ENCODE data around the gene PACS1.

The PACS1 gene

GRCh38 chr11:66104057-66104638 lies 34.1 kb downstream of the PACS1 start:
- no peak for DNase-seq
- H4K8ac ChIP-seq (ENCODE audit: low read depth, low read length) = no peak overlapping the region
- no peak overlapping the region for H3K23ac ChIP-seq (ENCODE audit: low read length)
- no peak overlapping the region for H3K4ac ChIP-seq (ENCODE audit: low read depth, low read length)
- peaks cover 9% of the 10 kb centered on the region for H3K4me1 ChIP-seq (ENCODE audit: control insufficient read depth, low read depth, low read length)
- no peak overlapping the region for H4K5ac ChIP-seq (ENCODE audit: low read length)
- H3K79me2 ChIP-seq (ENCODE audit: control insufficient read depth, insufficient read depth, low read length) = peaks cover 3% of the 10 kb centered on the region
- H2BK120ac ChIP-seq (ENCODE audit: low read depth, low read length) = no peak overlapping the region
- WGBS (ENCODE audit: extremely low coverage, insufficient coverage, low lambda C conversion rate) = no CpG with 5 or more reads among the region's 4 CpGs
- H3K9ac ChIP-seq (ENCODE audit: low read length) = no peak overlapping the region
- H3K4me3 ChIP-seq (ENCODE audit: low read length) = no peak overlapping the region
- H3K27me3 ChIP-seq (ENCODE audit: insufficient read depth, low read length, poor library complexity) = no peaks in the 10 kb centered on the region
- H2BK15ac ChIP-seq (replicated peaks; ENCODE audit: low read depth) = no peak overlapping the region
- H3K36me3 ChIP-seq (ENCODE audit: control insufficient read depth, insufficient read depth, low read length) = no peaks in the 10 kb centered on the region
- no peak overlapping the region for H3K56ac ChIP-seq (ENCODE audit: low read length)
- no peak overlapping the region for H3K4me2 ChIP-seq (ENCODE audit: low read length)
- no peak overlapping the region for H3K27ac ChIP-seq (ENCODE audit: low read depth, low read length)
- no peak overlapping the region for H3K18ac ChIP-seq (ENCODE audit: low read length)
- H3K79me1 ChIP-seq (ENCODE audit: low read length) = peaks cover 14% of the 10 kb centered on the region
- no peak overlapping the region for H2BK5ac ChIP-seq (ENCODE audit: low read length)
- no peak overlapping the region for H2AK5ac ChIP-seq (ENCODE audit: low read length)

DNA sequence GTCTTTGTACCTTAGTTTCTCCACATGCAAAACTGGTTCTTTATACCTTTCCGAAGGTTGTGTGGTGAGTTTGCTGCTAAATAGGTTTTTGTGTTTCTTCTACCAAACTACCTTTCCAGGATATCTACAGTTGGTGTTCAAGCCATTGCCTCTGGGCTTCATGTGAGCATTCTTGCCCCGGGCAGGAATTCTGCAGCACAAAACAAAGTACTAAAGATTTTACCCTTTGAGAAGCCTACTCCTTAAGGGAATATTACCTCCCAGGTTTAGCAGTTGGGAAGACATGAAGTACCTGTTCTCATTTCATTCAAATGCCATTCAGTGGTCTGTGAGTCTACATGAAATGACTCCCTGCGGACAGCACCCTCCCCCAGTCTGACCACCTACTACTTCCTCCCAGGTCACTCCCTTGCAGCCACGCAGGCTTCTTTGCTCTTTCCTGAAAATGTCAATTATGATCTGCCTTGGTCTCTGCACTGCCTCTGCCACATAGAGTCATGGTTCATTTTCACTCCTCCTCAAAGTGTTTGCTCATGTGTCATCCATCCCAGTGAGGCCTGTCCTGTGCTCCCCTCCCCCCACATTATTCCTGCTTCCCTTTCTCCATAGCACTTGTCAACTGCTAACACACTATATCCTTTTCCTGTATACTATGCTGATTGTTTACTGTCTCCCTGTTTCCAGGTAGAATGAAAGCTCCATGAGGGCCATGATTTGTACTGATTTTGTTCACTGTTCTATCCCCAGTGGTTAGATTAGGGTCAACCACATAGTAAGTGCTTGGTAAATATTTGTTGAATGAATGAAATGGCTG lies 36.9 kb downstream of the PACS1 start:
- Histone ChIP-seq H3K4me1 (ENCODE audit: control insufficient read depth, low read depth, low read length) (peaks cover 11% of the 10 kb centered on the region), H3K56ac (ENCODE audit: low read length) (peak overlapping the region; percentile 18), H2BK15ac (replicated peaks; ENCODE audit: low read depth) (no peak overlapping the region), H3K27me3 (ENCODE audit: insufficient read depth, low read length, poor library complexity) (no peaks in the 10 kb centered on the region), H4K8ac (ENCODE audit: low read depth, low read length) (no peak overlapping the region), H3K18ac (ENCODE audit: low read length) (no peak overlapping the region), H3K4me3 (ENCODE audit: low read length) (no peak overlapping the region), H3K36me3 (ENCODE audit: control insufficient read depth, insufficient read depth, low read length) (no peaks in the 10 kb centered on the region), H3K4me2 (ENCODE audit: low read length) (no peak overlapping the region), H4K5ac (ENCODE audit: low read length) (no peak overlapping the region), H2BK120ac (ENCODE audit: low read depth, low read length) (no peak overlapping the region), H3K27ac (ENCODE audit: low read depth, low read length) (peak overlapping the region; percentile 41), H3K23ac (ENCODE audit: low read length) (peak overlapping the region; percentile 30), H3K9ac (ENCODE audit: low read length) (no peak overlapping the region), H2BK5ac (ENCODE audit: low read length) (no peak overlapping the region), H3K79me2 (ENCODE audit: control insufficient read depth, insufficient read depth, low read length) (peaks cover 4% of the 10 kb centered on the region), H3K4ac (ENCODE audit: low read depth, low read length) (no peak overlapping the region), H2AK5ac (ENCODE audit: low read length) (peak overlapping the region; percentile 9), H3K79me1 (ENCODE audit: low read length) (peaks cover 14% of the 10 kb centered on the region)
- DNase-seq = peak; percentile 60
- WGBS (ENCODE audit: extremely low coverage, insufficient coverage, low lambda C conversion rate) = no CpG with 5 or more reads among the region's 4 CpGs

DNA sequence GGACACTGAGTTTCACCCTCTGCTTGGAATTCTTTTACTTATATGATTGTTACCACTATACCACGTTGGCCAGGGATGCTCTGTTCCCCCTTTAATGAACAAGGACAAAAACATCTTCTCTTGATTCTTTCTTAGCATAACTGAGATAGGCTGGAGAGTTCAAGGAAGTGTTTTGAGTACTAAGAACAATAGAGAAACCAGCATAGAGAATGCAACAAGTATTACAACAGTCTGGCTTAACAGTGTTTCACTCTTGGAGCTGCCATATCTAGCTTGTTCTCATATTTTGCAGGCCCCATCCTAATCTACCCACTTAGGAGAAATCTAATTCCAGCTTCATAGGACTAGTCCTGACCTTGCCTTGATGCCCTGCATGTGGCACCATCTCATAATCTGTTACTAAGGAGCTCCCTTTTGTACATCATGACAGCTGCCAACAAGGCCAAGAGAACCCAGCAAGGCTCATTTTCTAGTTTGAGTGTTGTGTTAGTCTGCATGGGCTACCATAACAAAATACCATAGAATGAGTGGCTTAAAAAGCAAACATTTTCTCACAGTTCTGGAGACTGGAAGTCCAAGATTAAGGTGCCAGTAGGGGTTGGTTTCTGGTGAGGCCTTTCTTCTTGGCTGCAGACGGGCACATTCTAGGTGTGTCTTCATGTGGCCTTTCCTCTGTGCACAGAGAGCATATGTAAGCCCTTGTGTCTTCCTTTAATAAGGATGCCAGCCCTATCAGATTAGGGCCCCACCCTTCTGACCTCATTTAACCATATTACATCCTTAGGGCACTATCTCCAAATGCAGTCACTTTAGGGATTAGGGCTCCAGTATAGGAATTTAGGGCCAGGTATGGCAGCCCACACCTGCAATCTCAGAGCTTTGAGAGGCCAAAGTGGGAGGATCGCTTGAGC lies 37.8 kb downstream of the PACS1 start:
- DNase-seq = no peak
- Histone ChIP-seq H3K79me1 (ENCODE audit: low read length) (peaks cover 16% of the 10 kb centered on the region), H3K56ac (ENCODE audit: low read length) (no peak overlapping the region), H4K5ac (ENCODE audit: low read length) (no peak overlapping the region), H3K4me3 (ENCODE audit: low read length) (no peak overlapping the region), H3K79me2 (ENCODE audit: control insufficient read depth, insufficient read depth, low read length) (peaks cover 4% of the 10 kb centered on the region), H3K27ac (ENCODE audit: low read depth, low read length) (no peak overlapping the region), H3K27me3 (ENCODE audit: insufficient read depth, low read length, poor library complexity) (no peaks in the 10 kb centered on the region), H2BK120ac (ENCODE audit: low read depth, low read length) (no peak overlapping the region), H3K18ac (ENCODE audit: low read length) (no peak overlapping the region), H3K36me3 (ENCODE audit: control insufficient read depth, insufficient read depth, low read length) (no peaks in the 10 kb centered on the region), H2BK15ac (replicated peaks; ENCODE audit: low read depth) (no peak overlapping the region), H3K23ac (ENCODE audit: low read length) (no peak overlapping the region), H3K4ac (ENCODE audit: low read depth, low read length) (no peak overlapping the region), H3K4me2 (ENCODE audit: low read length) (no peak overlapping the region), H4K8ac (ENCODE audit: low read depth, low read length) (no peak overlapping the region), H3K4me1 (ENCODE audit: control insufficient read depth, low read depth, low read length) (peaks cover 12% of the 10 kb centered on the region), H2BK5ac (ENCODE audit: low read length) (no peak overlapping the region), H2AK5ac (ENCODE audit: low read length) (no peak overlapping the region), H3K9ac (ENCODE audit: low read length) (no peak overlapping the region)
- WGBS (ENCODE audit: extremely low coverage, insufficient coverage, low lambda C conversion rate) = no CpG with 5 or more reads among the region's 3 CpGs

- no peak overlapping the region for H2AK5ac ChIP-seq (ENCODE audit: low read length)
- no peak overlapping the region for H4K5ac ChIP-seq (ENCODE audit: low read length)
- no peak overlapping the region for H3K4ac ChIP-seq (ENCODE audit: low read depth, low read length)
- no peak overlapping the region for H2BK15ac ChIP-seq (replicated peaks; ENCODE audit: low read depth)
- no peak for DNase-seq
- no peaks in the 10 kb centered on the region for H3K27me3 ChIP-seq (ENCODE audit: insufficient read depth, low read length, poor library complexity)
- H3K56ac ChIP-seq (ENCODE audit: low read length) = no peak overlapping the region
- no peak overlapping the region for H4K8ac ChIP-seq (ENCODE audit: low read depth, low read length)
- no peak overlapping the region for H3K18ac ChIP-seq (ENCODE audit: low read length)
- peaks cover 10% of the 10 kb centered on the region for H3K4me1 ChIP-seq (ENCODE audit: control insufficient read depth, low read depth, low read length)
- H3K4me2 ChIP-seq (ENCODE audit: low read length) = no peak overlapping the region
- H3K79me1 ChIP-seq (ENCODE audit: low read length) = peaks cover 16% of the 10 kb centered on the region
- no peak overlapping the region for H3K23ac ChIP-seq (ENCODE audit: low read length)
- no peaks in the 10 kb centered on the region for H3K36me3 ChIP-seq (ENCODE audit: control insufficient read depth, insufficient read depth, low read length)
- H2BK5ac ChIP-seq (ENCODE audit: low read length) = no peak overlapping the region
- no CpG with 5 or more reads among the region's 2 CpGs for WGBS (ENCODE audit: extremely low coverage, insufficient coverage, low lambda C conversion rate)
- H2BK120ac ChIP-seq (ENCODE audit: low read depth, low read length) = no peak overlapping the region
- peaks cover 6% of the 10 kb centered on the region for H3K79me2 ChIP-seq (ENCODE audit: control insufficient read depth, insufficient read depth, low read length)
- H3K27ac ChIP-seq (ENCODE audit: low read depth, low read length) = no peak overlapping the region
- no peak overlapping the region for H3K4me3 ChIP-seq (ENCODE audit: low read length)
- H3K9ac ChIP-seq (ENCODE audit: low read length) = no peak overlapping the region
These were observed 39.2 kb downstream of the PACS1 start for GRCh38 chr11:66109294-66109693.

DNA sequence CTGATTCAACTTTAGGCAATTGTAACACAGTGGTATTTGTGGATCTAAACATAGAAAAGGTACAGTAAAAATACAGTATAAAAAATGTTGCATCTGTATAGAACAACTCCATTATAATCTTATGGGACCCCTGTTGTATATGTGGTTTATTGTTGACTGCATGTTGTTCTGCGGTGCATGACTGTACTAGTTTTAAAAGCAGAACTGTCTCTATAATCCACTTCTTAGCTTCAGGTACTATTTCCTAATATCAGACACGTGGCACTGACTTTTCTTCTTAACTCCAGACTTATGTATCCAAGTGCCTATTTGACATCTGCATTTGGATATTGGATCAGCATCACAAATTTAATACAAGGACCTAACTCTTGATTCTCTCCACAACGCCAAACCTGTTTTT lies 41.1 kb downstream of the PACS1 start:
- H3K9ac ChIP-seq (ENCODE audit: low read length) = no peak overlapping the region
- WGBS (ENCODE audit: extremely low coverage, insufficient coverage, low lambda C conversion rate) = no CpG with 5 or more reads among the region's 3 CpGs
- H4K5ac ChIP-seq (ENCODE audit: low read length) = no peak overlapping the region
- H3K4me2 ChIP-seq (ENCODE audit: low read length) = no peak overlapping the region
- no peak overlapping the region for H2AK5ac ChIP-seq (ENCODE audit: low read length)
- H3K79me1 ChIP-seq (ENCODE audit: low read length) = peaks cover 15% of the 10 kb centered on the region
- no peak overlapping the region for H2BK5ac ChIP-seq (ENCODE audit: low read length)
- H3K27ac ChIP-seq (ENCODE audit: low read depth, low read length) = no peak overlapping the region
- H2BK15ac ChIP-seq (replicated peaks; ENCODE audit: low read depth) = no peak overlapping the region
- H3K79me2 ChIP-seq (ENCODE audit: control insufficient read depth, insufficient read depth, low read length) = peaks cover 6% of the 10 kb centered on the region
- no peak overlapping the region for H3K56ac ChIP-seq (ENCODE audit: low read length)
- no peak overlapping the region for H3K4ac ChIP-seq (ENCODE audit: low read depth, low read length)
- H3K4me3 ChIP-seq (ENCODE audit: low read length) = no peak overlapping the region
- no peak overlapping the region for H2BK120ac ChIP-seq (ENCODE audit: low read depth, low read length)
- no peak for DNase-seq
- no peak overlapping the region for H3K18ac ChIP-seq (ENCODE audit: low read length)
- no peak overlapping the region for H4K8ac ChIP-seq (ENCODE audit: low read depth, low read length)
- no peaks in the 10 kb centered on the region for H3K36me3 ChIP-seq (ENCODE audit: control insufficient read depth, insufficient read depth, low read length)
- H3K23ac ChIP-seq (ENCODE audit: low read length) = no peak overlapping the region
- no peaks in the 10 kb centered on the region for H3K27me3 ChIP-seq (ENCODE audit: insufficient read depth, low read length, poor library complexity)
- peaks cover 16% of the 10 kb centered on the region for H3K4me1 ChIP-seq (ENCODE audit: control insufficient read depth, low read depth, low read length)

Data from mesendoderm (in vitro differentiated cells).